Activated naive CD4-positive, alpha-beta T cell treated with anti-CD3 and anti-CD28 coated beads, Interleukin-2, amount 10 ng/mL, durations not matched to agents 7 days and 5 days (primary cell): ENCODE data around the gene ALG5.

Experiments used
- CTCF ChIA-PET: fragments of 350-600 bp; sonication (Branson Sonifier 250); formaldehyde crosslinking; loops from one replicate; lab custom pipeline; 2021; ENCODE audit warnings: antibody characterized with exemption; lab: Charles Lee
- DNase-seq: peaks from one replicate; pipeline ENCODE4 v3.0.0-alpha.2; 2020
- H3K27ac Mint-ChIP-seq: one replicate; pipeline ENCODE4 v1.8.0; 2021; ENCODE audit warnings: mild to moderate bottlenecking, moderate library complexity, mixed read lengths
- H3K27me3 Mint-ChIP-seq: one replicate; pipeline ENCODE4 v1.8.0; 2021; ENCODE audit warnings: mild to moderate bottlenecking, mixed read lengths
- H3K36me3 Mint-ChIP-seq: one replicate; pipeline ENCODE4 v1.8.0; 2021; ENCODE audit warnings: mixed read lengths
- H3K4me1 Mint-ChIP-seq: one replicate; pipeline ENCODE4 v1.8.0; 2021; ENCODE audit warnings: mixed read lengths
- H3K4me3 Mint-ChIP-seq: one replicate; pipeline ENCODE4 v1.8.0; 2021; ENCODE audit warnings: mild to moderate bottlenecking, moderate library complexity, mixed read lengths
- H3K9me3 Mint-ChIP-seq: one replicate; pipeline ENCODE4 v1.8.0; 2021; ENCODE audit warnings: mixed read lengths

Gene ALG5

GRCh38 chr13:36915896-36916640 is 83.1 kb downstream of the ALG5 start:
- H3K27ac Mint-ChIP-seq, result no peak overlapping the region
- CTCF ChIA-PET, result no interaction called here
- H3K9me3 Mint-ChIP-seq, result no peaks in the 10 kb centered on the region
- no peak for DNase-seq
- H3K4me1 Mint-ChIP-seq, result peaks cover 6% of the 10 kb centered on the region
- no peaks in the 10 kb centered on the region for H3K36me3 Mint-ChIP-seq
- peaks cover 45% of the 10 kb centered on the region for H3K27me3 Mint-ChIP-seq
- H3K4me3 Mint-ChIP-seq, result no peak overlapping the region

GRCh38 chr13:36915106-36915505 is 84.0 kb downstream of the ALG5 start:
- Mint-ChIP-seq H3K27me3 (peaks cover 42% of the 10 kb centered on the region), H3K4me3 (no peak overlapping the region), H3K4me1 (peaks cover 4% of the 10 kb centered on the region), H3K9me3 (no peaks in the 10 kb centered on the region), H3K36me3 (no peaks in the 10 kb centered on the region), H3K27ac (no peak overlapping the region)
- no peak for DNase-seq
- CTCF ChIA-PET, result no interaction called here

- H3K4me3 Mint-ChIP-seq, result no peak overlapping the region
- peaks cover 39% of the 10 kb centered on the region for H3K27me3 Mint-ChIP-seq
- no peaks in the 10 kb centered on the region for H3K9me3 Mint-ChIP-seq
- H3K4me1 Mint-ChIP-seq, result peaks cover 4% of the 10 kb centered on the region
- no peak for DNase-seq
- CTCF ChIA-PET, result no interaction called here
- H3K36me3 Mint-ChIP-seq, result no peaks in the 10 kb centered on the region
- H3K27ac Mint-ChIP-seq, result no peak overlapping the region
Observed at GRCh38 chr13:36914648-36915047, 84.5 kb downstream of the ALG5 start.

GRCh38 chr13:36913463-36913862 is 85.7 kb downstream of the ALG5 start:
- Mint-ChIP-seq H3K4me3 (no peak overlapping the region), H3K9me3 (no peaks in the 10 kb centered on the region), H3K27me3 (peaks cover 27% of the 10 kb centered on the region), H3K27ac (no peak overlapping the region), H3K4me1 (no peaks in the 10 kb centered on the region), H3K36me3 (no peaks in the 10 kb centered on the region)
- DNase-seq, result no peak
- CTCF ChIA-PET, result no interaction called here

GRCh38 chr13:36912973-36913372 is 86.2 kb downstream of the ALG5 start:
- no peak overlapping the region for H3K4me3 Mint-ChIP-seq
- CTCF ChIA-PET, result no interaction called here

GRCh38 chr13:36912369-36912768 is 86.8 kb downstream of the ALG5 start:
- no peak for DNase-seq
- H3K9me3 Mint-ChIP-seq, result no peaks in the 10 kb centered on the region
- peaks cover 23% of the 10 kb centered on the region for H3K27me3 Mint-ChIP-seq
- no peaks in the 10 kb centered on the region for H3K36me3 Mint-ChIP-seq
- H3K4me1 Mint-ChIP-seq, result no peaks in the 10 kb centered on the region
- CTCF ChIA-PET, result no interaction called here
- no peak overlapping the region for H3K27ac Mint-ChIP-seq
- H3K4me3 Mint-ChIP-seq, result no peak overlapping the region

More at GRCh38 chr13:36912973-36913372, 86.2 kb downstream of the ALG5 start:
- Mint-ChIP-seq H3K36me3 (no peaks in the 10 kb centered on the region), H3K27ac (no peak overlapping the region), H3K4me1 (no peaks in the 10 kb centered on the region), H3K9me3 (no peaks in the 10 kb centered on the region), H3K27me3 (peaks cover 23% of the 10 kb centered on the region)
- DNase-seq, result no peak

GRCh38 chr13:36910545-36910944 is 88.6 kb downstream of the ALG5 start:
- Mint-ChIP-seq H3K4me3 (no peak overlapping the region), H3K27ac (no peak overlapping the region), H3K36me3 (no peaks in the 10 kb centered on the region), H3K27me3 (peaks cover 19% of the 10 kb centered on the region), H3K9me3 (no peaks in the 10 kb centered on the region), H3K4me1 (no peaks in the 10 kb centered on the region)
- CTCF ChIA-PET, result no interaction called here
- no peak for DNase-seq

GRCh38 chr13:36907821-36908220 is 91.3 kb downstream of the ALG5 start:
- CTCF ChIA-PET, result no interaction called here
- no peaks in the 10 kb centered on the region for H3K36me3 Mint-ChIP-seq
- H3K4me1 Mint-ChIP-seq, result no peaks in the 10 kb centered on the region
- H3K27ac Mint-ChIP-seq, result no peak overlapping the region
- H3K27me3 Mint-ChIP-seq, result peaks cover 10% of the 10 kb centered on the region
- no peak overlapping the region for H3K4me3 Mint-ChIP-seq
- no peaks in the 10 kb centered on the region for H3K9me3 Mint-ChIP-seq
- no peak for DNase-seq

GRCh38 chr13:36907266-36907665 is 91.9 kb downstream of the ALG5 start:
- Mint-ChIP-seq H3K27ac (no peak overlapping the region), H3K9me3 (no peaks in the 10 kb centered on the region), H3K27me3 (peaks cover 10% of the 10 kb centered on the region), H3K36me3 (no peaks in the 10 kb centered on the region), H3K4me1 (no peaks in the 10 kb centered on the region), H3K4me3 (no peak overlapping the region)
- no peak for DNase-seq
- CTCF ChIA-PET, result no interaction called here

GRCh38 chr13:36905944-36906343 is 93.2 kb downstream of the ALG5 start:
- Mint-ChIP-seq H3K4me1 (no peaks in the 10 kb centered on the region), H3K4me3 (no peak overlapping the region), H3K9me3 (no peaks in the 10 kb centered on the region), H3K27me3 (peaks cover 10% of the 10 kb centered on the region), H3K27ac (no peak overlapping the region), H3K36me3 (no peaks in the 10 kb centered on the region)
- DNase-seq, result no peak
- CTCF ChIA-PET, result no interaction called here

GRCh38 chr13:36903925-36904595 is 95.1 kb downstream of the ALG5 start:
- H3K9me3 Mint-ChIP-seq, result no peaks in the 10 kb centered on the region
- DNase-seq, result no peak
- no peak overlapping the region for H3K4me3 Mint-ChIP-seq
- H3K27ac Mint-ChIP-seq, result no peak overlapping the region
- CTCF ChIA-PET, result no interaction called here
- no peaks in the 10 kb centered on the region for H3K4me1 Mint-ChIP-seq
- H3K27me3 Mint-ChIP-seq, result peaks cover 13% of the 10 kb centered on the region
- H3K36me3 Mint-ChIP-seq, result no peaks in the 10 kb centered on the region
